HG02798 (cell line): ENCODE data around the gene PLPPR3.

Source experiments
- ATAC-seq: cut with Tn5 transposase; IDR thresholded peaks from one replicate; pipeline ENCODE4 v1.9.1; 2021; ENCODE audit warnings: mild to moderate bottlenecking; ENCODE audit not compliant: unreplicated experiment, poor library complexity

The PLPPR3 gene

DNA sequence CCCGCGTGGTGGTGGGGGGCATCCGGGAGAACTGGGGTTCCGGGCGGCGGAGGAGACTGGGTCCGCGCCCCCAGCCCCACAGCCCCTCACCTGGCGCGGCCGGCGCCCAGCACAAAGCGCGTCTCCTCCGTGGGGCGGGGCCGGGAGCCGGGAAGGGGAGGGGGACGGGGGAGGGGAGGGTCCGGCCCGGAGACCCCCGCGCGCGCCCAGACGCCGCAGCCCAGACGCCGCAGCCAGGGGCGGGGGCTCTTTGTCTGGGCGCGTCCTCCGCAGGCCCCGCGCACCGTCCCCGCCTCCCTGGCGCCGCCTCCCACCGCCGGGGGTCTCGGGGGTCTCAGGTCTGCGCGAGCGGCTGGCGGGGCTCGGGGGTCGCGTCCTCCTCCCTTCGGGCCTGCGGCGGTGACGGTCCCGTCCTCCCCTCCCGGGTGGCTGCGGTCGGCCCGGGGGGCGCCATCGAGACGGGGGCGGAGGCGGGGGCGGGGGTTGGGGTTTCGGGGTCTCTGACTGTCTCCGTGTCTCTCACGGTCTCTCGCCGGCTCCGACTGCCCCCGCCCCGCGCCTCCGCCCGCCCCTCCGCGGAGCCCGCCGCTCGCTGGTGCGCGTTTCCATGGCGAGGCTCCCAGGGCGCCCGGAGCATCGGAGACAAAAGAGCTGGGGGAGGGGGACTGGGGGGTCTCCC is at the start of gene PLPPR3:
TSS of gene PLPPR3 (minus strand) at position 131 of the 679 bp plus-strand sequence. CDS start 396 bp downstream, outside the sequence.
- no peak for ATAC-seq

DNA sequence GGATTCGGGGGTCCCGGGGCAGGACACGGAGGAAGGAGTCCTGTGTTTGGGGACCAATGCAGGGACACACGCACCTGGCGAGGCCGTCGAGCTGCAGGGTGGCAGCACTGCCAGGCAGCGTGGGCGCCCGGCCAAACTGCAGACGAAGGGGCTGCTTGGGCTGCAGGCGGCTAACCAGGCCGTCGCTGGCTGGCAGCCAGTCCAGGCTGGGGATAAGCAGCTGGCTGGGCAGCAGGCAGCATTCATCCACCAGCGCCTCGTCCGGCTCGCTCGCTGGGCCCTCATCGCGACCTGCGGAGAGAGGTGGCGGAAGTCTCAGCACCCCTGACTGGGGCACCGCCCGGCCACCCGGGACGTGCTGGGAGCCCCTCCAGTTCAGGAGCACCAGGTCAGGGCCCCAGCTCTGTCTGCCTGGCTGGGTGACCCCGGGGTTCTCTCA is 49.2 kb upstream of the PLPPR3 start:
- no peak for ATAC-seq

DNA sequence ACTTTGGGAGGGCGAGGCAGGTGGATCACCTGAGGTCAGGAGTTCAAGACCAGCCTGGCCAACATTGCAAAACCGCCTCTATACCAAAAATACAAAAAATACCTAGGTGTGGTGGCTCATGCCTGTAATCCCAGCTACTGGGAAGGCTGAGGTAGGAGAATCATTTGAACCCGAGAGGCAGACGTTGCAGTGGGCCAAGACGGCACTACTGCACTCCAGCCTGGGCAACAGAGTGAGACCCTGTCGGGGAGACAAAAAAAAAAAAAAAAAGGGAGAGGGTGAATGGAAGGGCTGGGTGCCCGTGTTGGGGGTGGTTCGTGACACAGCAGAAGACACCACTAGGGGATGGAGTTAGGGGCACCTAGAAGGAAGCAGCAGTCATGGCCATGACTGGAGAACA is 48.6 kb upstream of the PLPPR3 start:
- no peak for ATAC-seq

DNA sequence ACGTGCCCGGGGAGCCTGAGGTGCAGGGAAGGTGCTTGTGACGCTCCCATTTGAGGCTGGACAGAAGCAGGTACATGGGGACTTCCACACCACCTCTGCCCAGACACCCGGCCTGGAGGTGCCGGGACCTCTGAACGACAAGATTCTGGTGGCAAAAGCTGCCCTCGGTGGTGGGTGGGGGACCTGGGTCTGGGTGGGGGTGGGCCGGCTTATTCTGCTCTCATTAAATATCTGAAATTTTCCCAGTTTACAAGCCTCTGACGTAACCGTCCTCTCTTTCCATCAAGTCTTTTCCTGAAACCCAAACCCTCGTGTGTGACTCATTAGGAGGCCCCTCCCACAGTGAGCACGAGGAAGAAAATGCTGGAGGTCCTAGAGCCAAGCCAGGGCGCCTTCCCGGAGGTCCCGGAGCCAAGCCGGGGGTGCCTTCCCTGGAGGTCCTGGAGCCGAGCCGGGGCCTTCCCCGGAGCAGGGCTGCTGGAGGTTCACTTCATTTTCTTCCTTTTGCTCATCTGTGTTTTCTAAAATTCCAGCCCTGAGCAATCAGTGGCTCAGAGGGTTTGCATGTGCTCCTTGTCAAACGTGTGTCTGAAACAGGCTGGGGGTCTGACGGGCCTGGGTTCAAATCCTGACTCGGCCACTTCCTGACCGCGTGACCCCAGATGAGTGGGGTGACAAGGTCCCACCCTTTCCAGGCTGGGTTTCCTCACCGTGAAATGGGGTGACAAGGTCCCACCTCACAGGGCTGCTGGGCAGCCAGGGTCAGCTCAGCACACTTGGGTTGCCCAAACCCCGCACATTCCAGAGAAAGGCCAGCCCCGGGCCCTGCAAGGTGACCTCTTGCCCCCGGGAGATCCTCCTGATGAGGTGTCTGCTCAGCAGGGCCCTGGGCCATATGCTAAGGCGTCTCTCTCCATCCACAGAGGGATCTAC is 47.8 kb upstream of the PLPPR3 start:
- no peak for ATAC-seq

- ATAC-seq: no peak
Observed at GRCh38 chr19:868458-869244, 46.9 kb upstream of the PLPPR3 start.

GRCh38 chr19:867855-868457 is 46.2 kb upstream of the PLPPR3 start:
- ATAC-seq: no peak

DNA sequence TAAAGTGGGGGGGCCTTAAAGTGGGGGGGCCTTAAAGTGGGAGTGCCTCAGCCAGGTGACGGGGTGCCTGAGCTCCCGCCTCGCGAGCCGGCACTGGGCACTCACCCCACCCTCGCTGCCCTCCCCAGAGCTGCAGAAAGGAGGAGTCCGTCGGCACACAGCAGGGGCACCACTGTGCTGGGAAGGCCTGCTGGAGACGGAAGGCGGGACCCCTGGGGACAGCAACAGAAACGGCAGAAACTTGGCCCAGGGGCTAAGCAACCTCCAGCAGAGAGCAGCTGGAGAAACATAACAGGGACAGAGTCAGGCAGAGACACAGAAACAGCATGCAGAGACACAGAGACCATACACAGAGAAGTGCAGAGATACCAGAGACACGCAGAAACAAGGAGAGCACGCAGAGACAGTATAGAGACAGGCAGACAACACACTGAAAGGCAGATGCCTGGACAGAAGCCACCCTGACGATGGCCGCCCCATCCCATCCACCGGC is 45.6 kb upstream of the PLPPR3 start:
- no peak for ATAC-seq

- ATAC-seq: no peak
Observed at GRCh38 chr19:866769-867300, 45.1 kb upstream of the PLPPR3 start.

DNA sequence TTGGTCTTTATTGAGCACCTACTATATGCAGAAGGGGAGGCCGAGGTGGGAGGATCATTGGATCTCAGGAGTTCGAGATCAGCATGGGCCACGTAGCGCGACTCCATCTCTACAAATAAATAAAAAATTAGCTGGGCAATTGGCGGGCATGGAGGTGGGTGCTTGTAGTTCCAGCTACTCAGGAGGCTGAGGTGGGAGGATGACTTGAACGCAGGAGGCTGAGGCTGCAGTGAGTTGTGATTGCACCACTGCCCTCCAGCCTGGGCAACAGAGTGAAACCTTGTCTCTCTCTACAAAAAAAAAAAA is 41.5 kb upstream of the PLPPR3 start:
- no peak for ATAC-seq

- ATAC-seq: no peak
Observed at GRCh38 chr19:862581-863314, 41.0 kb upstream of the PLPPR3 start.

GRCh38 chr19:861756-862580 is 40.2 kb upstream of the PLPPR3 start:
- ATAC-seq: no peak

DNA sequence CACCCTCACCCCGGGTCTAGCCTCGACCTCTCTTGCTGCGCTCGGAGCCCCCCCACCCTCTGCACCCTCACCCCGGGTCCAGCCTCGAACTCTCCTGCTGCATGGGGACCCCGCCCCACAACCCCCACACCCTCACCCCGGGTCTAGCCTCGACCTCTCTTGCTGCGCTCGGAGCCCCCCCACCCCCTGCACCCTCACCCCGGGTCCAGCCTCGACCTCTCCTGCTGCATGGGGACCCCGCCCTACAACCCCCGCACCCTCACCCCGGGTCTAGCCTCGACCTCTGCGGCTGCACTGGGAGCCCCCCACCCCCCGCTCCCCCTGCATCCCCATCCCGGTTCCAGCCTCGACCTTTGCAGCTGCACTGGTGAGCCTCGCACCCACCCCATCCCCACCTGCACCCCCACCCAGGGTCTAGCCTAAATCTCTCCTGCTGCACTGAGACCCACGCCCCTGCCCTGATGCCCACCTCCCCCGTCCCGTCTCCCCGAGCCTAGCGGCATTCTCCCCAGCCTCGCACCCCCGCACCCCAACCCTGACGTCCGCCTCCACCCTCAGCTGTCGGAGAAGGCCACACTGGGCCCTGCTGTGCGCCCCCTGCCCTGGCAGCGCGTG is 39.5 kb upstream of the PLPPR3 start:
- ATAC-seq: no peak

DNA sequence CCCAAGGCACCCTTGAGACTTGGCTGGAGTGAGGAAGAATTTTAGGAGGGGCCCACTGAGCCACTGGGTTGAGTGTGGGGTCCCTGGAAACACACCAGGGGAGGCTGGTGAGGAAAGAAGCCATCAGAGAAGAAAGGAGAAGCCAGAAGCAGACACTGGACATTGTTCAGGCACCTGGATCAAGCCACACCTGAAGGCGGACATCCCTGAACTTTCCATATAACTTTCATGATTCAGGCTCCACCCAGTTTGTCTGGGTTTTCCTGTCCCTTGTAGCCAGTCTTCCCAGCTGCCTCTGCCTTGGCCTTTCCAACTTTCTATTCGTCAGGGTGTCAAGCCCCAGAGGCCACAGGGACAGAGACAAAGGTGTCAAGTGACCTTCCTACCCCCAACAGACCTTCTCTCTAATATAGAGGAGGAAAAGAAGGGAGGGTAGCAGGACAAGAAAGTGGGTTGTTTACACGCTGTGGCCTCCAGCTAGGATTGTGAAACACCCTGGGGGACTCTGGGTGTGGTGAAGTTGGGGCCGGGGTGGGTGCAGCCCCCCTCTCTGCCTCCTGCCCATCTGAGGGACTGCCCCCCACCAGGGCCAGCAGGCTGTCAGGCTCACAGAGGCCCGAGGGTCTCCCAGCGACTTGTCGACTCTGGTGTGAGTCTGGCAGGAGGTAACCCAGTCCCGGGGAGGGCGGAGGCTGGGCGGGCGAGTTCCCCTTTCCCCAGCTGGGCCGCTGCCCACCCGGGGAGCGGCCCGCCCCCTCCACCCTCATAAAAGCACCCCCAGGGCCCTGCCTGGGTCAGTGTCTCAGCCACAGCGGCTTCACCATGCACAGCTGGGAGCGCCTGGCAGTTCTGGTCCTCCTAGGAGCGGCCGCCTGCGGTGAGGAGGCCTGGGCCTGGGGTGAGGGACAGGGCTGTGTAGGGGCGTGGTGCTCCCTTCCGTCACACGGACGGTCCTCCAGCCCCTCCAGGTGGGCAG is 37.4 kb upstream of the PLPPR3 start, which contains the start of gene CFD:
TSS of gene CFD (plus strand) at position 797 of the 976 bp plus-strand sequence. CDS start at position 823, 26 bp downstream.
- ATAC-seq: no peak

DNA sequence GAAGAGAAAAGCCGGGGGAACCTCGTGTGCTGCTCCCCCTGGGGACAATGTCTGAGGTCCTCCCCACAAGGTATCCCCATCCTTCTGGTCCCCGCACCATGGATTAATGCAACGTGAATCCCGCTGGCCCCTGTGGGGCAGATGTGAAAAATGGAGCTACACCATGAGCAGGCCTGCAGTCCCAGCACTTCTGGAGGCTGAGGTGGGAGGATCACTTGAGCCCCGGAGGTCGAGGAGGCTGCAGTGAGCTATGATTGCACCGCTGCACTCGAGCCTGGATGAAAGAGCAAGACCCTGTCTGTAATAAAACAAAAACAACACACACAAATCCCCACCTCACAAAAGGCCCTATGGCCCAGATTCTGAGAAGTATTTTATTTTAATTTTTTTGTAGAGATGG is 36.5 kb upstream of the PLPPR3 start:
- ATAC-seq: no peak

DNA sequence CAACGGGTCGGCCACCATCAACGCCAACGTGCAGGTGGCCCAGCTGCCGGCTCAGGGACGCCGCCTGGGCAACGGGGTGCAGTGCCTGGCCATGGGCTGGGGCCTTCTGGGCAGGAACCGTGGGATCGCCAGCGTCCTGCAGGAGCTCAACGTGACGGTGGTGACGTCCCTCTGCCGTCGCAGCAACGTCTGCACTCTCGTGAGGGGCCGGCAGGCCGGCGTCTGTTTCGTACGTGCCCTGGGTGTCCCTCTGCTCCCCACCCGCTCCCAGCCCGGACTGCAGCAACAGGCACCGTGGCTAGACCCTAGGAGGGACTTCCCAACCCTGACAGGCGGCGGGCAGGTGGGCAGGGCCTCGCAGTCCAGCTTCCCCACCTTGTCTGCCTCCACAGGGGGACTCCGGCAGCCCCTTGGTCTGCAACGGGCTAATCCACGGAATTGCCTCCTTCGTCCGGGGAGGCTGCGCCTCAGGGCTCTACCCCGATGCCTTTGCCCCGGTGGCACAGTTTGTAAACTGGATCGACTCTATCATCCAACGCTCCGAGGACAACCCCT is 33.9 kb upstream of the PLPPR3 start:
- ATAC-seq: no peak

- no peak for ATAC-seq
Observed at GRCh38 chr19:855142-855541, 33.4 kb upstream of the PLPPR3 start.

DNA sequence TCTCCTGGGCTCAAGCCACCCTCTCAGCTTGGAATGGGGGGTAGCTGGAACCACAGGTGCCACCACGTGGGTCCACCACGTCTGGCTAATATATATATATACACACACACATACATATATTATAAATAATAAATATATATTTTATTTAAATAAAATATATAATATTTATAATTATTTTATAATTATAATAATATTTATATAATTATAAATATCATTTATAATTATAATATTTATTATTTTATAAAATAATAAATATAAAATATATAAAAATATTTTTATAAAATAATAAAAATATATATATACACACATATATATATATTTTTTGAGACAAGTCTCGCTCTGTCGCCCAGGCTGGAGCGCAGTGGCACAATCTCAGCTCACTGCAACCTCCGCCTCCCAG is 32.8 kb upstream of the PLPPR3 start:
- no peak for ATAC-seq
